GM12872 (cell line): ENCODE results near the gene IL17RA.

ENCODE experiments used
- CTCF ChIP-seq: IDR thresholded peaks from 3 replicates; pipeline ENCODE4 v1.5.1; 2011; ENCODE audit warnings: low read depth, mild to moderate bottlenecking, low read length, moderate library complexity; ENCODE audit not compliant: insufficient read depth

The IL17RA gene

DNA sequence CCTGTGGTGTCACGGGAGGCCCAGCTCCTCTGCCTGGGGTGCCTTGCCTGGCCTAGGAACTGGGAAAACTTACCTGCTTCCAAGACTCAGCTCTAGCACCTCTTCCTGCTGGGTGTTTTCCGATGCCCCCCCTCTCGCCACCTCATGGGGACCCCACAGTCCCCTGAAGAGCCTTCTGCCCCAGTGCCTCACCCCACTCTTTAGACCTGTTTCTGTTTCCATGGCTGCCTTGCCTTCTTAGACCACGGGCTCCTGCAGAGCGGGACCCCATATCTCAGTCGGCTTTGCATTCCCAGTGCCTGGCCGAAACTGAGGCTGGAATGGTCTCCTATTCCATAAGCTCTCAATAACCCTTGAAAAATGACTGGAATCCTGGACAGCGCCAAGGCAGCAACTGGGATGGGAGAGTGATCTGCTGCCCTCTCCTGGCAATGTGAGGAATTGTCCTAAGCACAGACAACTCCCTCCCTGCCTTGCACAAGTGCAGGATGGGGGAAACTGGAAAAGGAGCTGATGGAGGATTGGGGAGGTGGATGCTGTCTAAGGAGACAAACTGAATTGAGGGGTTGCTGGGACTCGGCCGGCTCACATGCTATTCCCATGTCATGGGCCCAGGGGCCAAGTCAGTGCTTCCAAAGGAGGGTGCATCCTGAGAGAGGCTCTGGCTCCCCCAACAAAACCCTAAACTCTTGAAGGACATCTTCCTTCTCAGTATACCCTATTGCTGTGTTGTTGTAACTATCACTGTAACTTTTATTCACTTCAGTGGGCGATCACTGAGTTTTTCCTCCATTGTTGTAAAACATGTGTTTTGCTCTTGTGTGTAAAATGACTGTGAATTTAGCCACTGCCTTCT is 26.6 kb upstream of the IL17RA start:
- TF ChIP-seq CTCF, result peak; percentile 97

DNA sequence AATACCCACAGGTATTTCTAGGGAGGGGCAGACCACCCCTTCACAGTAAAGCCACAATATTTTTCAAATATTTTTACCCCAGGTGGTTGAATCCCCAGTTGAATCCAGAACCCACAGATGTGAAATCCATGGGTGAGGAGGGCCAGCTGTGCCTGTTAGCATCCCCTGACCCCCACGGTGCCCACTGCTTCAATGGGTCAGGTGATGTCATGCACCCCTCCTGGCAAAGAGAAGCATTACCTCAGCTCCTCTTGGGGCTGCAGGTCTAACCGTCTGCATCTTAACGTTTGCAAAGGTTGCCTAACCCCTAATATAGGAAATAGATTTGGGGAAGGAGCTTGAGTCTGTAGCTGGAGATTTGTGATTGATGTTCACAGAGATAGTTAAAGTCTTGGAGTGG is 24.7 kb upstream of the IL17RA start:
- TF ChIP-seq CTCF, result no peak

DNA sequence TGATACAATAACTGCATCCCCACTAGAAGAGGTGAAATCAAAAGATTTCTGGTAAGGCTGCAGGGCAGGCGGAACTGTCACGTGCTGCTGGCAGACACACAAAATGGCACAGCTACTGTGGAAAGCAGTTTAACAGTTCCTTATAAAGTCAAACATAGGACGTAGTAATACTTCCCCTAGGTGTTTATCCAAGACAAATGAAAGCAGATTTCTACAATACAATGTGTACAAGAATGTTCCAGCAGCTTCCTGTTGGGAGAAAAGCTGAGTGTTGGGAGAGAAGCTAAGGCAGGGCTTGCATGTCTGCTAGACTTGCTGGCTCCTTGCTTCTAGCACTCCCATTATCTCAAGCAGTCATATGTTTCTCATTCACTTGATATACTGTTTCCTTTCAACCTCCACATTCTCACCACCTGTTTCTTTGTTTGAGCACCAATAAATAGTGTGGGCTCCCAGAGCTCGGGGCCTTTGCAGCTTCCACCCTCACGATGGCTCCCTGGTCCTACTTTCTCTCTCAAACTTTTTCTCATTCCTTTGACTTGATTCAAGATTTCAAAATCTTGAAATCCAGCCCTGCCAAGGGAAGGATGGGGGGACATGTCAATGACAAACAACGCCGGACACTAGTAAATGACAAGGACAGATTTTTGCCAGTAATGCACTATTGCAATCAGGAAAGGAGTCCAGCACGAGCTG is 21.2 kb upstream of the IL17RA start:
- TF ChIP-seq CTCF, result no peak

DNA sequence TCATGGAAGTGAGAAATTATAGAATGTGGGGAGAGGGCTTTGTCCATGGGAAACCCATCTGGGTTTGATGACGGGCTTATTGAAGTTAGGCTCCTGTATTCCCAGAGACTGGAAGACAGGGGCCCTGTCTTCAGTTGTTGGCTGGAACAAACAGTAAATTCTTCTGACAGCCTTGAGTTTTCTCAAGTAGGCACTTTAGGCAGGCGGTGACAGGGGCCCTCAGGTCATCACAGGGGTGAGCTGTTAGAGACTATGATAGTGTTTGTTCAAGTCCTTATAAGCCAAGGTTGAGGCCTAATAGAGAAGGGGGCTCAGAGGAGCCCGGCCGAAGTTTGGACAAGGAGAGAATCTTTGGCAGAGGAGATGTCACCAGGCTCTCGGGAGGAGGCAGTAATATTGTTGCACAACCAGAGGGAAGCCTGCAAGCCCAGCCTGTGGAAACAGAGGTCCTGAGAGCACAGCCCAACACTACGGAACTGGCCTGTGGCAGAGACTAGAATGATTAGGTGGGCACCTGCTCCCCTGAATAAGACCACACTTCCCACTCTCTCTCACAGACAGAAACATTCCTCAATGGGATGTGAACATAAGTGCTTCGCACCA is 20.2 kb upstream of the IL17RA start:
- no peak for TF ChIP-seq CTCF

DNA sequence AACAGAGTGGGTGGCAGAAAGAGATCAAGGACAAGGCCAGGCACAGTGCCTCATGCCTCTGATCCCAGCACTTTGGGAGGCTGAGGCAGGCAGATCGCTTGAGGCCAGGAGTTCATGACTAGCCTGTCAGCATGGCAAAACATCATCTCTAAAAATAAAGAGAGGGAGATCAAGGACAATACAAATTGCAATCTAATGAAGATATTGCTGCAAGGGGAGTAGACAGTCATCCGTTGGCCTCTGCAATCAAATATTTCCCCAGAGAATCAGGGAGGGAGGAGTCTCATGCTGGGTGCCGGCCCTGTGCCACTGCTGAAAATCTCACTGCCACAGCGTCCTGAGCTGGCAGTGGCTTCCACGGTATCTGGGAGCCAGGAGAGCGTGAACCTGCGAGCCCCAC is 19.4 kb upstream of the IL17RA start:
- no peak for TF ChIP-seq CTCF

- no peak for TF ChIP-seq CTCF
Observed at GRCh38 chr22:17072877-17073276, 11.9 kb upstream of the IL17RA start.

GRCh38 chr22:17074648-17075002 is 10.2 kb upstream of the IL17RA start:
- TF ChIP-seq CTCF, result no peak
